OCI-LY3 (cell line): ENCODE data around the gene PAF1.

Experiments
- CTCF ChIP-seq: fragments of 200-600, 300-600 bp; sonication (generic); IDR thresholded peaks from 2 replicates; pipeline ENCODE4 v1.5.1; 2014; ENCODE audit warnings: antibody characterized with exemption, low read length, low read depth
- EZH2phosphoT487 ChIP-seq: fragments of 200-600 bp; shearing (Covaris generic); IDR thresholded peaks from 2 replicates; pipeline ENCODE4 v1.6.1; 2018; ENCODE audit warnings: antibody characterized with exemption, mixed run types, low read depth

- TF ChIP-seq CTCF (no peak), EZH2phosphoT487 (no peak)
These were observed 10.2 kb upstream of the PAF1 start for GRCh38 chr19:39401070-39401548.
